SJSA1 (cell line): ENCODE measurements around the gene CCDC9. TPM values are rescaled to one million over a fixed set of nuclear protein-coding genes. Genes with fewer than 3 reads are reported as not detected.
A peak's percentile ranks its signal among the peaks of the same experiment; 100 is the strongest.

Source experiments
- DNase-seq, 2 experiments: peaks; one replicate each; pipeline ENCODE4 v3.0.0-alpha.2; 2015 to 2020; ENCODE audit warnings: low spot score in 2 of 2, low read depth in 1 of 2
- H3K27ac ChIP-seq: fragments of 250-450 bp; sonication (Bioruptor Pico); 2 replicates; pipeline ENCODE4 v1.5.1; 2020; ENCODE audit warnings: mild to moderate bottlenecking, moderate library complexity
- H3K27me3 ChIP-seq: fragments of 250-450 bp; sonication (Bioruptor Pico); replicated peaks from 2 replicates; pipeline ENCODE4 v1.5.1; 2020; ENCODE audit warnings: mild to moderate bottlenecking, moderate library complexity
- H3K36me3 ChIP-seq: fragments of 250-450 bp; sonication (Bioruptor Pico); 2 replicates; pipeline ENCODE4 v1.5.1; 2020; ENCODE audit warnings: mild to moderate bottlenecking
- H3K4me1 ChIP-seq: fragments of 250-450 bp; sonication (Bioruptor Pico); replicated peaks from 2 replicates; pipeline ENCODE4 v1.6.1; 2021; ENCODE audit warnings: mild to moderate bottlenecking
- H3K4me3 ChIP-seq: fragments of 250-450 bp; sonication (Bioruptor Pico); 2 replicates; pipeline ENCODE4 v1.5.1; 2020; ENCODE audit warnings: mild to moderate bottlenecking
- H3K9me3 ChIP-seq: fragments of 250-450 bp; sonication (Bioruptor Pico); replicated peaks from 2 replicates; pipeline ENCODE4 v1.5.1; 2020; ENCODE audit warnings: mild to moderate bottlenecking
- total RNA-seq: library from RNA; depleted of rRNA; stranded (reverse); fragments of >200 nt; shearing (Covaris generic); gene quantifications from 2 replicates; pipeline ENCODE4 v1.2.3, GENCODE V29; 2014

The CCDC9 gene
- total RNA-seq, 1 experiment from 2014 or later, result 12.1 TPM

DNA sequence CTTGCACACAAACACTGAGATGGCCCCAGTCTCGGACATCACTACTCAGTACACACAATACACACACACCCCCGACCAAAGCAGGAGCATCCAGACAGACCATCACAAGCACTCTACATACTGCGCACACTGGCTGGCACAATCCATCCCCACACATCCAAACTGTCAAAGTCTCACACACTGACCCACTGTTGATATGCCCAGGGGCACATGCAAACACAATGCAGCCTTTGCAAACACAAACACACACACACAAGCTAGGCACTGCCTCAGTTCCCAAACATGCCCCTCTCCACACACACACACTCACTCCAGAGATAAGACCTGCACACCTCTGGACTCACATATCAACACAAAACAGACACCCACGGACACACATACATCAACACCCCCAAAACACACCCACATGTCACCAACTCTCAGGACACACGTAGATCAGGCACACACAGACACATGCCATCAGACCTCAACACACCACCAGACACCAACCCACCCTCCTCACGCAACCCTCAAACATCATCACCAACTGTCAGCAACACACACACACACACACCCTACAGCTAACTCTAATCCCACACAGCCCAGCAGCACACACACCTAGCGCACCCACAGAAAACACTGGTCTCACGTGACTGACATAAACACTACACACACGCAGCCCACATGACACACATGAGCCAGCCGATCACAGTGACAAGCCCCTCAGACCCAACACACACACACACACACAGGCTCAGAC is 27.2 kb upstream of the CCDC9 start:
- peak in 1 of 2 experiments; percentile 43 for DNase-seq
- no peaks in the 10 kb centered on the region for H3K9me3 ChIP-seq
- H3K27ac ChIP-seq, result no peak overlapping the region
- peaks cover 74% of the 10 kb centered on the region for H3K4me1 ChIP-seq
- H3K4me3 ChIP-seq, result peak overlapping the region; percentile 66; the same call in 1 of the 2 replicates
- H3K27me3 ChIP-seq, result no peaks in the 10 kb centered on the region
- peaks cover 8% of the 10 kb centered on the region for H3K36me3 ChIP-seq

DNA sequence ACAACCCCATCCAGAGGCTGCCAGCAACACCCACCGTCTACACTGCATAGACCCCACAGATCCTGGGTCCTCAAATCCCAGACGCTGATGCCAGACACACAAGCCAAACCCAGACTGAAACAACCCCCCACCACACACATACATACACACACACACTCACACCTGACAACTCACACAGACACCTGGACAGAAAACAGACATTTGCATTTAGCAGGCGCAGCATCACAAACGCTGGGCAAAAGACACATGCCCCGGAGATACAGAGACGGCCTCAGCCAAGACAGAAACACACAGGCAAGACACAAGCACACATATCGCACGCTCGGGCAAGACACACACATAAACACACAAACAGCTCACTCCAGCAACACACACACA is 26.7 kb upstream of the CCDC9 start:
- H3K9me3 ChIP-seq, result no peaks in the 10 kb centered on the region
- DNase-seq, result peak in 1 of 2 experiments; percentile 43
- peaks cover 74% of the 10 kb centered on the region for H3K4me1 ChIP-seq
- H3K4me3 ChIP-seq, result peak overlapping the region; percentile 66
- no peak overlapping the region for H3K27ac ChIP-seq
- H3K36me3 ChIP-seq, result peaks cover 8% of the 10 kb centered on the region
- H3K27me3 ChIP-seq, result no peaks in the 10 kb centered on the region

DNA sequence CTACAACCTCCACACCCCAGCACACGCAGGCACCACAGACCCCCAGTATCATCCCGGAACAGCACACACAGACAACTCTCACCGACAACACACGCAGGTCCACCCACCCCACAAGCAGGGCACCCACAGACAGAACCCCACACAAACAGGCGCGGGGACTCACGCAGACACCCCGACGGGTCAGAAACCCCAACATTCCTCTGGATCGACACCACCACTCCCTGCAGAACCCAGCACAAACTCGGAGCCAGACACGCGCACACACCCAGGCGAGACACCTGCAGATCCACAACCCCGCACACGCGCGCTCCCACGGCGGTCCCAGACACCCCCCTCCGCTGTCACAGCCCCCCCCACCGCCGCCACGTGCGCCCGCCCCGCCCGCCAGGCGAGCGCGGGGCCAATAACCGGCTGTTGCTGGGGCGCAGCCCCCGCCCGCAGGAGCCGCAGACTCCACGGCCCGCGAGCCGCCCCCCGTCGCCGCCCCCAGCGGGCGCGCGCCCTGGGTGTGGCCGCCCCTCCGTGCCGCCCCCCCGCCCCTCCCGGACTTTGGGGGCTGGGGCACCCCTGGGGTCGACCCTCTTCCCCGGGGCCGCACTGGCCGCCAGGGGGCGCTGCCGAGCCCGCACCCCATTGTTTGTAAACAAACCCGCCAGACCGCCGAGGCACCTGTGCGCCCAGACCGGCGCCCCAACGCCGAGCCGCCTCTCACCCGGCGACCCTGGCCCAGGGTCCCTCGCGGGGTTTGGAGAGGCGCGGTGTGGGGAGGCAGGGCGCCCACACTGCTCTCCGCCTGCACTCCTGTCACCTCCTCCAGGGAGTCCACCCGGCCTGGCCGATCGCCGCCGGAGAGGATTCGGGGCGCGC is 26.0 kb upstream of the CCDC9 start:
- DNase-seq, result peak; percentile 42 to 65
- Histone ChIP-seq H3K4me1 (peaks cover 72% of the 10 kb centered on the region), H3K4me3 (peak overlapping the region; percentile 66), H3K36me3 (peaks cover 4% of the 10 kb centered on the region), H3K27ac (peak overlapping the region; percentile 33), H3K9me3 (no peaks in the 10 kb centered on the region), H3K27me3 (no peaks in the 10 kb centered on the region)

DNA sequence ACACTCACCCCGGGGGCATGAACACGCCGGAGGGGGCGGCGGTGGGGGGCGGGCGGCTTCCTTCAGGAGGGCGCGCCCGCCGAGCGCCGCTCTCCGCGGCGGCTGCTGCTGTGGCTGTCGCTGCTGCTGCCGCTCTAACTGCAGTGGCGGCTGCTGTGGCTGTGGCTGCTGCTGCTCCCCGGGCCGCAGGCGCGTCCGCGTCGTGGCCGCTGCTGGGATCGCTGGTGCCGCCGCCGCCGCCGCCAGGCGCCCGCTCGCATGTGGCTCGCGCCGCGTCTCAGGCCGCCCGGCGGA is 25.5 kb upstream of the CCDC9 start, which contains the start of gene BBC3:
Gene BBC3, minus strand, starts transcription at position 279 of the 294 bp plus-strand sequence. CDS start 2,768 bp downstream, outside the sequence.
- peak within 1 kb of the TSS; percentile 66 for H3K4me3 ChIP-seq
- H3K36me3 ChIP-seq, result no peaks in the 10 kb centered on the region
- peaks cover 66% of the 10 kb centered on the region for H3K4me1 ChIP-seq
- H3K9me3 ChIP-seq, result no peaks in the 10 kb centered on the region
- no peak for DNase-seq
- H3K27me3 ChIP-seq, result no peaks in the 10 kb centered on the region
- H3K27ac ChIP-seq, result peak within 1 kb of the TSS; percentile 69

DNA sequence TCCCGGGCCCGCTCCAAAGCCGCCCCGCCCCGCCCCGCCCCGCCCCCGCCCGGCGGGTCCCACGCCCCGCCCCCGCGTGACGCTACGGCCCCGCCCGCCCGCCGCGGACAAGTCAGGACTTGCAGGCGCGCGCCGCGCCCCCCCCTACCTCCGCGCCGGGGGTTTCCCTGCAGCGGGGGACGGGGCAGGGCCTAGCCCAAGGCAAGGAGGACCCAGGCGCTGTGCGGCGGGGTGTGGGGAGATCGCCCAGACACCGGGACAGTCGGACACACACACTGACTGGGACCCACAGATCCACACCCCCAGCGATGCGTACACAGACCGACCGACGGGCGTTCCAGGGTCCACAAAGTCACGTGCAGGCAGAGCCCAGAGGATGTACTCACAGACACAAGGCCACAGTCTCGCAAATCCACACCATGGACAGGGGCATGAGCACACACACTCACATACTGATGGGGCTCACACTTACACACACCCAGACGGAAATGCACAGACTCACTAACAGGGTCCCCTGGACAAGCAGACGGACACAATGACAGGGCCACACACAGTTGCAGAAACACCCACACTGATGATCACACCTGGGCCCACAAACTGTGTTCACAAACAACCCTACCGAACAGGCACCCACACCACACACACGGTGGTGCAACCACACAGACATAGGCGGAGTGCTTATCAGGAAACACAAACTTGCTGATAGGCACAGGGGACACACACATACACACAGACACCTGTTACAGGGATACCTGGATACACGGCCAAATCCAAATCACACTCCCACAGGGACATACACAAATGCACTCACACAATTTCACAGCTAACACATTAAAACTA is 24.9 kb upstream of the CCDC9 start:
- Histone ChIP-seq H3K27me3 (no peaks in the 10 kb centered on the region), H3K4me3 (peak overlapping the region; percentile 66), H3K4me1 (peaks cover 60% of the 10 kb centered on the region), H3K27ac (peak overlapping the region; percentile 69), H3K36me3 (no peaks in the 10 kb centered on the region), H3K9me3 (no peaks in the 10 kb centered on the region)
- DNase-seq, result peak; percentile 82 to 93

DNA sequence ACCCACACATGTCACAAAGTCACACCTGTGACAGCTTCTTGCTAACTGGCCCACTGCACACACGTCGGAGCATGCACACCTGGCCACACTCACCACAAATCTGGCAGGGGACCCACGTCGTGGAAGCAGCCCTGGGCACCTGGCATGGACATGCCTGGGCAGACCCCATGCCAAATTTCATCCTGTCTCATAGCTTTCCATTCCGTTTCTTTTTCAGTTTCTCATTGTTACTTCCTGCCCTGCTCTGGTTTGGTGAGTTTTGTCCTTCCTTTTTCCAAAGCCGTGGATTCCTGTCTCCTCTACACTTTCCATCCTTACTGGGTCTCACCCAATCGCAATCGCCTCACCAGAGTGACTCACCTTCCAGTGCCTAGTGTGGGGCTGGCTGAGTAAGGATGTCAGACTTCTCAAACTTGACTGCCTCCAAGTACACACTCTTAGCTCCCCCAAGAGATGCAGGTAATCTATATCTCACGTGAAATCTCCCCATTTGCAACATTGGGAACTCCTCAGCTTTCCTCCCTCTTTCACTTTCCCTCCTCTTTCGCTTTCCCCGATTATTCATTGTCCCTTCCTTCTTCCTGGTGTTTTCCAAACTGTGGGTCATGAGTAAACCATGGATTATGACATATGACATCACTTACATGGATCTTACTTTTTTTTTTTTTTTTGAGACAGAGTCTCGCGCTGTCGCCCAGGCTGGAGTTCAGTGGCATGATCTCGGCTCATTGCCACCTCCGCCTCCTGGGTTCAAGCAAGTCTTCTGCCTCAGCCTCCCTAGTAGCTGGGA is 23.7 kb upstream of the CCDC9 start:
- H3K27me3 ChIP-seq, result no peaks in the 10 kb centered on the region
- peak overlapping the region; percentile 66 for H3K4me3 ChIP-seq
- no peaks in the 10 kb centered on the region for H3K9me3 ChIP-seq
- no peaks in the 10 kb centered on the region for H3K36me3 ChIP-seq
- H3K4me1 ChIP-seq, result peaks cover 49% of the 10 kb centered on the region
- peak overlapping the region; percentile 81 for H3K27ac ChIP-seq
- peak; percentile 69 to 83 for DNase-seq

DNA sequence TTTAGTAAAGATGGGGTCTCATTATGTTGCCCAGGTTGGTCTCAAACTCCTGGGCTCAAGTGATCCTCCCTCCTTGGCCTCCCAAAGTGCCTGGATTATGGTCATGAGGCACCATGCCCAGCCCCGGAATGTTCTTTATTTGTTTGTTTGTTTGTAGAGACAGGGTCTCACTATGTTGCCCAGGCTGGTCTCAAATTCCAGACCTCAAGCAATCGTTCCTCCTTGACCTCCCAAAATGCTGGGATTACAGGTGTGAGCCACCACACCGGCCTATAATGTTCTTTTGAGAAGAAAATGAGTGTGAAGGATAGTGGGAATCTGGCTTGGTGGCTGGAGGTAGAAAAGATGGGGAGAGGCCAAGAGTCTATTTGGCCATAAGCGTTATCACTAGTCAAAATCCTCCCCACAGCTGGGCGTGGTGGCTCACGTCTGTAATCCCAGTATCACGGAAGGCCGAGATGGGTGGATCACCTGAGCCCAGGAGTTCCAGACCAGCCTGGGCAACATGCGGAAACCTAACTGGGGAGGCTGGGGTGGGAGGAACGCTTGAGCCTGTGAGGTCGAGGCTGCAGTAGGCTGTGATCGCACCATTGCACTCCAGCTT is 20.2 kb upstream of the CCDC9 start:
- H3K4me3 ChIP-seq, result no peak overlapping the region
- no peak overlapping the region for H3K27ac ChIP-seq
- H3K27me3 ChIP-seq, result peaks cover 5% of the 10 kb centered on the region; the same call in 1 of the 2 replicates
- no peaks in the 10 kb centered on the region for H3K36me3 ChIP-seq
- no peaks in the 10 kb centered on the region for H3K9me3 ChIP-seq
- H3K4me1 ChIP-seq, result peaks cover 31% of the 10 kb centered on the region
- no peak for DNase-seq

DNA sequence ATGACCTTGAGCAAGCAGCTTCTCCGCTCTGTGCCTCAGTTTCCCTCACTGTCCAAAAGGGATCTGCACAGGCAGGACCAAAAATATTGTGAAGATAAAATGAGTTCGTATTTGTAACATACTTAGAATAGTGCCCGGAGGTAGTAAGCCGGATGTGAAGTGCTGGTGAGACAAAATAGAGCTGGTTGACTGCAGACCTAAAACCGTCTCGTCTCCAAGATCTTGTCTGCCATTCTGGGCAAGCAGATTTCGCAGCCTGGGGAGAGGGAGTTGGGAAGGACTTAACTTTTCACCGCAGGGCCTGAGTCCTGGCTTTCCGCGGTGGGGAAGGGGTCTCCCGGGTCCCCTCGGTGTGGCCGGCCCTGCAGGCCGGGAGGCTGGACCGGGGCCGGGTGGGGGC is 17.2 kb upstream of the CCDC9 start:
- Histone ChIP-seq H3K27ac (no peak overlapping the region), H3K4me3 (no peak overlapping the region), H3K4me1 (peaks cover 29% of the 10 kb centered on the region), H3K27me3 (peaks cover 5% of the 10 kb centered on the region; the same call in 1 of the 2 replicates), H3K36me3 (no peaks in the 10 kb centered on the region), H3K9me3 (no peaks in the 10 kb centered on the region)
- DNase-seq, result no peak

DNA sequence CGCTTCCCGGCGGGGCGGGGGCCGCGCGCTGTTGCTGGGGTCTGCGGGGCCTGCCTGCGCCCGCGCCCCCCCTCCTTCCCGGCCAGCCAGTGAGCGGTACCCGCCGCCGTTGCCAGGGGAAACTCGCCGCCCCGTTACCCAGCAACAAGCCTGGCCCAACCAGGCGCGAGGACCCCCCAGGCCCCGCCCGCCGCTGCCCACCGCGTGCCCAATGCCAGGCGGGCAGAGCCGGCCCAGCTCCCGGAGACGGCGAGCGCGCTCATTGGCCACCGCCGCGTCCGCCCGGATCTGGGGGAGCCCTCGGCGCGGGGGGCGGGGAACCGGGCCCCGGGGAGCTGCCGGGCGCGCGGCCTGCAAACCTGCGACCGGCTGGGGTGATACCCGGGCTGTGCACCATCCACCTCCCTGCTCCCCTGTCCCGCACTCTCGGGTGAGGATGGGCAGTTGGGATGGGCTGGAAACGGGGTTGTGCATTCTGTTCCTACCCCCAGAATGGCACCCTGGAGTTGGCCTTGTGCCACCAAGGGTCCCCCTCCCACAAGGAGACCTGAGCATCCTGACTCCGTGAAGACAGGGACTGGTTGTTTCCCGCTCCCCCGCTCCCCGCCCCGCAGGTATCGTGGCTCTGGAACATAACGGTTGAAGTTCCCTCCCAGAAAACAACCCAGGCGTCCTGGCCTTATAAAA is 16.6 kb upstream of the CCDC9 start:
- DNase-seq, result no peak
- Histone ChIP-seq H3K27me3 (peaks cover 5% of the 10 kb centered on the region; the same call in 1 of the 2 replicates), H3K4me3 (no peak overlapping the region), H3K36me3 (no peaks in the 10 kb centered on the region), H3K27ac (no peak overlapping the region), H3K4me1 (peaks cover 33% of the 10 kb centered on the region), H3K9me3 (no peaks in the 10 kb centered on the region)

DNA sequence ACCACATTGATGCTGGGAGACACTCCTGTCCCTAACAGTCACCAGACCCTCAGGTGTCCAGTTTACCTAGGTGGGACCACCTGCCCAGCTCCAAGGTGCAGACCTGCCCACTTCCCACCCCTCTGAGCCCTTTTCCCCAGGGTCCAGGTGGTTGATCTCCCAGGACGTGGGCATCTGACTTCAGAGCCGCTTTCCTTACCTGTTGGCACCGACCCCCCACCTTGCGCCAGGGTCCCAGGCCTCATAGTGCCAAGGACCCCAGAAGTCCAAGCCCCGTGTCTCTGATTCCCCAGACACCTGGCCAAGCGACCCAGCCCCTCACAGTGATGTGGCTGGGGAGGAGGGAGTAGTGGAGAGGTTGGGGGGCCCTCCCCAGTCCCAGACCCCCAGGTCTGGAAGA is 15.8 kb upstream of the CCDC9 start:
- Histone ChIP-seq H3K27me3 (peaks cover 5% of the 10 kb centered on the region; the same call in 1 of the 2 replicates), H3K4me1 (peaks cover 38% of the 10 kb centered on the region), H3K4me3 (no peak overlapping the region), H3K27ac (no peak overlapping the region), H3K36me3 (no peaks in the 10 kb centered on the region), H3K9me3 (no peaks in the 10 kb centered on the region)
- DNase-seq, result no peak

DNA sequence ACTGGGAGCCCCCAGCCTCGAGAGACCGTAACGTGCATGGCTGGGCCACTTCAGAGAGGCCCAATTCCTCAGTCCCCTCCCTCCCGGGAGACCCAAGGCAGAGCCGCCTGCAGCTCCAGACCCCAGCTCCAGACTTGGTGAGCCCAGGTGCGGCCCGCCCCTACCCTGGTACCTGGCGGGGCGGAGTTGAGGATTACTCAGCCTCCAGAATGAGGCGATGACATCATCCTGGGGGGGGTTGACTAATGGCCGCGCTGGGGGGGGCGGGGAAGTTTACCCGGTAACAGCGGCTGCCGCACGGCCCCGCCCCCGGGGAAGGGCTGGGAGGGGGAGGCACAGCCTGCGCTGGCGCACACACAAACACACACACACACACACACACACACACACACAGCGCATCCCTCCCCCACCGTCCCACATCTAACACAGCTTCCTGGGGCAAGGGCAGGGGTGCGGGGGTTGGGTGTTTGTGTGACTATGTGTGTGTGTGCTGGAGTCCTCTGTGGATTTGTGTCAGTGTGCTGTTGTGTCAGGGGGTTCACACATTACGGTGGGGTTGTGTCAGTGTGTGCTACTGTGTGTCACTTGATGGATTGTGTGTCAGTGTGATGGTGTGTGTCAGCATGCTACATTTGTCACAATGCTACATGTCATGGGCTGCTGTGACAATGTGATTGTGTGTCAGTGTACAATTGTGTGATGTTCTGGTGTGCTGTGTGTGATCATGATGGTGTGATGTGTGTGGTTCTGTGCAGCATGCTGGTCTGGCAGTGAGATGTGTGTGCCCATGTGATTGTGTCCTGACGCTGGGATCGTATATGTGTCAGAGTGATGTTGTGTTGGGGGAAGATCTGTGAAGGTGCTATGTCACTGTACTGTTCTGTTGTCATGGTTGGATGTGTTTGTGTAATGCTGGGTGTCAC is 15.1 kb upstream of the CCDC9 start:
- Histone ChIP-seq H3K4me1 (peaks cover 38% of the 10 kb centered on the region), H3K9me3 (no peaks in the 10 kb centered on the region), H3K36me3 (no peaks in the 10 kb centered on the region), H3K4me3 (no peak overlapping the region), H3K27me3 (peaks cover 5% of the 10 kb centered on the region; the same call in 1 of the 2 replicates), H3K27ac (no peak overlapping the region)
- DNase-seq, result peak; percentile 48 to 79
